Natural killer cell (primary cell): ENCODE measurements around the gene LRRC57. TPM values are rescaled to one million over a fixed set of nuclear protein-coding genes. Genes with fewer than 3 reads are reported as not detected.

Experiments used
- ATAC-seq, 3 donors: fragments of 150-1000 bp in 2 of 3; fragments of 200-7000 bp in 1 of 3; cut with Tn5 transposase; 1 replicate in 1 of 3; 2 replicates in 2 of 3; pipeline ENCODE4 v1.10.0; 2021; ENCODE audit warnings: mild to moderate bottlenecking in 2 of 3, moderate library complexity in 2 of 3
- DNase-seq, 2 donors: peaks; one replicate each; pipeline versions ENCODE4 v3.0.0 to v3.0.0-alpha.2; 2013 to 2021; ENCODE audit warnings: mixed read lengths in 1 of 2
- H3K27ac ChIP-seq: one replicate; pipeline ENCODE4 v1.5.1; 2013; ENCODE audit warnings: mild to moderate bottlenecking, low read length
- H3K27me3 ChIP-seq: one replicate; pipeline ENCODE4 v1.6.1; 2013; ENCODE audit warnings: low read length; ENCODE audit not compliant: control insufficient read depth, insufficient read depth
- H3K36me3 ChIP-seq: one replicate; pipeline ENCODE4 v1.6.1; 2013; ENCODE audit warnings: low read length; ENCODE audit not compliant: control insufficient read depth, insufficient read depth
- H3K4me1 ChIP-seq: one replicate; pipeline ENCODE4 v1.6.1; 2013; ENCODE audit warnings: low read length; ENCODE audit not compliant: control insufficient read depth, insufficient read depth
- H3K4me3 ChIP-seq: one replicate; pipeline ENCODE4 v1.5.1; 2013; ENCODE audit warnings: low read length
- H3K9me3 ChIP-seq: one replicate; pipeline ENCODE4 v1.6.1; 2013; ENCODE audit warnings: low read length; ENCODE audit not compliant: control insufficient read depth, insufficient read depth
- H3K27ac Mint-ChIP-seq, 2 donors: one replicate each; pipeline ENCODE4 v1.8.0; 2022; ENCODE audit warnings: mild to moderate bottlenecking in 2 of 2, mixed read lengths in 2 of 2, moderate library complexity in 1 of 2
- H3K27me3 Mint-ChIP-seq, 2 donors: one replicate each; pipeline ENCODE4 v1.8.0; 2022; ENCODE audit warnings: low read depth in 2 of 2, mixed read lengths in 2 of 2
- H3K36me3 Mint-ChIP-seq: one replicate; pipeline ENCODE4 v1.8.0; 2022; ENCODE audit warnings: mixed read lengths
- H3K4me1 Mint-ChIP-seq, 2 donors: one replicate each; pipeline ENCODE4 v1.8.0; 2022; ENCODE audit warnings: mixed read lengths in 2 of 2
- H3K4me3 Mint-ChIP-seq: one replicate; pipeline ENCODE4 v1.8.0; 2022; ENCODE audit warnings: mild to moderate bottlenecking, moderate library complexity, mixed read lengths
- H3K9me3 Mint-ChIP-seq, 2 donors: one replicate each; pipeline ENCODE4 v1.8.0; 2022; ENCODE audit warnings: mixed read lengths in 2 of 2
- CTCF ChIP-seq: fragments of 200-600 bp; IDR thresholded peaks from one replicate; pipeline ENCODE4 v1.8.0; 2022; ENCODE audit warnings: antibody characterized with exemption
- WGBS: methylation state at CpG from one replicate; pipeline ENCODE4 v1.1.7; 2013; ENCODE audit warnings: missing lambda C conversion rate; ENCODE audit not compliant: insufficient coverage; 5-methylcytosine and 5-hydroxymethylcytosine counted together
- intact Hi-C: fragments of 100-400 bp; cut with micrococcal nuclease; formaldehyde crosslinking; loops from one replicate; pipeline ENCODE4 v1.14.2; 2022
- total RNA-seq, 4 donors: library from RNA; stranded (reverse); fragments of 120-200 nt in 1 of 4; gene quantifications; one replicate each; pipeline versions ENCODE4 v1.2.3 to v1.2.4, GENCODE V29; 2013 to 2022

The LRRC57 gene
- total RNA-seq, 3 donors from 2014 or later (not counting 1 experiment from before 2014, with no cell fraction given): 29.4 to 43.9 (median 29.4) TPM

GRCh38 chr15:42576776-42577175, 28.2 kb upstream of the LRRC57 start:
- no peaks in the 10 kb centered on the region for H3K27me3 ChIP-seq
- Mint-ChIP-seq H3K4me1 (peaks cover 35 to 49% of the 10 kb centered on the region in 2 donors), H3K27me3 (no peaks in the 10 kb centered on the region), H3K9me3 (no peaks in the 10 kb centered on the region), H3K4me3 (peak overlapping the region; percentile 93), H3K27ac (peak overlapping the region in 1 of 2 donors; percentile 83), H3K36me3 (no peaks in the 10 kb centered on the region)
- H3K4me3 ChIP-seq: no peak overlapping the region
- no peaks in the 10 kb centered on the region for H3K36me3 ChIP-seq
- TF ChIP-seq CTCF: no peak
- H3K4me1 ChIP-seq: peaks cover 32% of the 10 kb centered on the region
- H3K9me3 ChIP-seq: no peaks in the 10 kb centered on the region
- ATAC-seq (no peak), DNase-seq (peak in 1 of 2 donors; percentile 19)
- 75% methylated on average over 1 of the region's 1 CpG for WGBS
- intact Hi-C loops: no loop called here
- H3K27ac ChIP-seq: no peak overlapping the region

- H3K36me3 Mint-ChIP-seq: no peaks in the 10 kb centered on the region
- H3K4me3 ChIP-seq: peak overlapping the region; percentile 79
Measured at GRCh38 chr15:42576040-42576594, 27.5 kb upstream of the LRRC57 start.

GRCh38 chr15:42575188-42576039, 26.8 kb upstream of the LRRC57 start, which contains the start of gene STARD9:
Gene STARD9 (plus strand): TSS chr15:42575606. CDS start chr15:42575716, 110 bp downstream.
- Histone ChIP-seq H3K27me3 (no peaks in the 10 kb centered on the region), H3K27ac (peak within 1 kb of the TSS; percentile 19), H3K9me3 (no peaks in the 10 kb centered on the region), H3K36me3 (no peaks in the 10 kb centered on the region), H3K4me3 (peak within 1 kb of the TSS; percentile 79), H3K4me1 (peaks cover 24% of the 10 kb centered on the region)
- peaks cover 21 to 36% of the 10 kb centered on the region in 2 donors for H3K4me1 Mint-ChIP-seq
- DNase-seq (peak; percentile 94 to 96), ATAC-seq (peak; percentile 89 to 97 (median 91))
- peak within 1 kb of the TSS; percentile 64 to 83 for H3K27ac Mint-ChIP-seq
- H3K27me3 Mint-ChIP-seq: no peaks in the 10 kb centered on the region
- under 1% methylated on average over 95 of the region's 95 CpGs for WGBS
- intact Hi-C loops: loop anchor here (1.0 to 2.0 kb wide), 2 partner anchors 27 to 33 kb away; partner anchors contain the start of genes HAUS2 and LRRC57
- H3K9me3 Mint-ChIP-seq: no peaks in the 10 kb centered on the region
- H3K36me3 Mint-ChIP-seq: no peaks in the 10 kb centered on the region
- TF ChIP-seq CTCF: no peak
- peak within 1 kb of the TSS; percentile 93 for H3K4me3 Mint-ChIP-seq

More at GRCh38 chr15:42576040-42576594, 27.5 kb upstream of the LRRC57 start:
- Mint-ChIP-seq H3K27ac (peak overlapping the region; percentile 64 to 83), H3K4me3 (peak overlapping the region; percentile 93), H3K4me1 (peaks cover 28 to 43% of the 10 kb centered on the region in 2 donors), H3K9me3 (no peaks in the 10 kb centered on the region), H3K27me3 (no peaks in the 10 kb centered on the region)
- 5% methylated on average over 15 of the region's 16 CpGs for WGBS
- Histone ChIP-seq H3K27me3 (no peaks in the 10 kb centered on the region), H3K36me3 (no peaks in the 10 kb centered on the region), H3K4me1 (peaks cover 29% of the 10 kb centered on the region), H3K27ac (peak overlapping the region; percentile 19), H3K9me3 (no peaks in the 10 kb centered on the region)
- intact Hi-C loops: no loop called here
- TF ChIP-seq CTCF: no peak
- DNase-seq (no peak), ATAC-seq (no peak)
